KMS-11 (cell line): ENCODE results near the gene SF3B3.

Experiments used
- H2AFZ ChIP-seq: fragments of 200-600 bp; sonication (generic); 2 replicates; pipeline ENCODE4 v1.6.1; 2016; ENCODE audit warnings: antibody characterized with exemption, mixed run types, low read depth
- H3K27ac ChIP-seq: fragments of 200-600 bp; sonication (generic); 2 replicates; pipeline ENCODE4 v1.6.1; 2016; ENCODE audit warnings: mild to moderate bottlenecking, mixed run types
- H3K27me3 ChIP-seq: fragments of 200-600 bp; sonication (generic); 2 replicates; pipeline ENCODE4 v1.6.1; 2017; ENCODE audit warnings: mild to moderate bottlenecking, low read depth, mixed run types, moderate library complexity; ENCODE audit not compliant: insufficient read depth
- H3K36me3 ChIP-seq: fragments of 200-600 bp; sonication (generic); 2 replicates; pipeline ENCODE4 v1.6.1; 2017; ENCODE audit warnings: mild to moderate bottlenecking, mixed run types; ENCODE audit not compliant: insufficient read depth
- H3K4me1 ChIP-seq: fragments of 200-600 bp; sonication (generic); 2 replicates; pipeline ENCODE4 v1.6.1; 2016; ENCODE audit warnings: mild to moderate bottlenecking, low read depth, mixed run types; ENCODE audit not compliant: poor library complexity, severe bottlenecking
- H3K4me2 ChIP-seq: fragments of 200-600 bp; sonication (generic); 2 replicates; pipeline ENCODE4 v1.7.0; 2016; ENCODE audit warnings: mild to moderate bottlenecking, mixed run types
- H3K4me3 ChIP-seq: fragments of 200-600 bp; sonication (generic); IDR thresholded peaks from 2 replicates; pipeline ENCODE4 v1.6.1; 2017; ENCODE audit warnings: low read depth, low read length, mixed read lengths; ENCODE audit not compliant: insufficient read depth
- H3K79me2 ChIP-seq: fragments of 200-600 bp; sonication (generic); 2 replicates; pipeline ENCODE4 v1.6.1; 2016; ENCODE audit warnings: low read depth, mixed run types; ENCODE audit not compliant: insufficient read depth
- H3K9ac ChIP-seq: fragments of 200-600 bp; sonication (generic); 2 replicates; pipeline ENCODE4 v1.6.1; 2016; ENCODE audit warnings: mild to moderate bottlenecking, mixed run types
- H4K20me1 ChIP-seq: fragments of 200-600 bp; sonication (generic); 2 replicates; pipeline ENCODE4 v1.6.1; 2016; ENCODE audit warnings: mild to moderate bottlenecking, mixed run types; ENCODE audit not compliant: insufficient read depth
- TF ChIP-seq, protein P1 (sequence below): fragments of 200-600 bp; sonication (generic); conservative IDR thresholded peaks from 2 replicates; pipeline ENCODE4 v1.6.1; 2017; ENCODE audit warnings: low read depth, mild to moderate bottlenecking, antibody characterized with exemption, low read length, moderate library complexity, mixed read lengths

Gene SF3B3

DNA sequence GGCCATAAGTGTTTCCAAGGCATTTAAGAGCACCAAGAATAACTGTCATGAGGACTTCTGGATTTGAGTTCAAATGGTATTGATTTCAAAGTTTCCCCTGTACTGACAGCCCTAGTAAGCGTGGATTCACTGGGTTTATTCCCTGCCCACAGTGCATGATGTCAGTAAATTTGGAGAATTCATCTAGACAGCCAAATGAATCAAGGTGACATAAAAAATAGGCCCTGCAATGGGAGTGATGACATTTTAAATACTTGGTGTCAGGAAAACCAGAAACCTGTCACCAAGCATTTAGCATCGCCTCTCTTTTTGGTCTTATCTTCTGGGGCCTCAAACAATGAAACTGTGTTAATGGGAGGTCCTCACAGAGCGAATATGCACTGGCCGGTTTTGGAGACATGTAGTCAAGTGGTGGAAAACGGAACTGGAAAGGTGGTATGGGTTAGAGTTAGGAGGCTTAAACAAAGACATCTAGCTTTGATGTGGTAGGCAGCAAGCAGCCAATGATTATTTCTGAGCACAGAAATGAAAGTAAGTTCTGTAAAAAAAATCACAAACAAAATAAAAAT lies 29.3 kb upstream of the SF3B3 start:
- Histone ChIP-seq H3K27me3 (no peaks in the 10 kb centered on the region), H3K36me3 (no peaks in the 10 kb centered on the region), H2AFZ (no peak overlapping the region), H3K4me1 (peaks cover 39% of the 10 kb centered on the region), H3K4me3 (no peak overlapping the region), H3K27ac (peak overlapping the region; percentile 28; the same call in 1 of the 2 replicates), H4K20me1 (no peaks in the 10 kb centered on the region), H3K9ac (no peak overlapping the region), H3K4me2 (peak overlapping the region; percentile 24), H3K79me2 (no peaks in the 10 kb centered on the region)
- TF ChIP-seq, protein P1, sequence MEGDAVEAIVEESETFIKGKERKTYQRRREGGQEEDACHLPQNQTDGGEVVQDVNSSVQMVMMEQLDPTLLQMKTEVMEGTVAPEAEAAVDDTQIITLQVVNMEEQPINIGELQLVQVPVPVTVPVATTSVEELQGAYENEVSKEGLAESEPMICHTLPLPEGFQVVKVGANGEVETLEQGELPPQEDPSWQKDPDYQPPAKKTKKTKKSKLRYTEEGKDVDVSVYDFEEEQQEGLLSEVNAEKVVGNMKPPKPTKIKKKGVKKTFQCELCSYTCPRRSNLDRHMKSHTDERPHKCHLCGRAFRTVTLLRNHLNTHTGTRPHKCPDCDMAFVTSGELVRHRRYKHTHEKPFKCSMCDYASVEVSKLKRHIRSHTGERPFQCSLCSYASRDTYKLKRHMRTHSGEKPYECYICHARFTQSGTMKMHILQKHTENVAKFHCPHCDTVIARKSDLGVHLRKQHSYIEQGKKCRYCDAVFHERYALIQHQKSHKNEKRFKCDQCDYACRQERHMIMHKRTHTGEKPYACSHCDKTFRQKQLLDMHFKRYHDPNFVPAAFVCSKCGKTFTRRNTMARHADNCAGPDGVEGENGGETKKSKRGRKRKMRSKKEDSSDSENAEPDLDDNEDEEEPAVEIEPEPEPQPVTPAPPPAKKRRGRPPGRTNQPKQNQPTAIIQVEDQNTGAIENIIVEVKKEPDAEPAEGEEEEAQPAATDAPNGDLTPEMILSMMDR: no peak

DNA sequence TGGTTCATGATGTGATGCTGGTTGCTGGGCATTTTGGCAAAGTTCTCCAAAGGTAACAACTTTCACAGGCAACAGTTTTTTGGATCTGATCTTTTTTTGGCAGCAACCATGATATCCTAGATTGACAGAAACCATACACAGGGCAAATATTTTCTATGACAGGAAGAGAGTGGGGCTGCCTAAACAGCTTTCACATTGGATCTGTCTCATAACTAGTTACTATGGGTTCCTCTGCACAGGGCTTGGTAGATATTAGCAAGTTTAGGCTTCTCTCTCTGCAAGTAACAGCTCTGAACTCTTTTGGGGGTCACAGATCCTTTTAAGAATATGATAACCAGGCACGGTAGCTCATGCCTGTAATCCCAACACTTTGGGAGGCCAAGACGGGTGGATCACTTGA lies 28.8 kb upstream of the SF3B3 start:
- no peaks in the 10 kb centered on the region for H3K27me3 ChIP-seq
- peak overlapping the region; percentile 24 for H3K4me2 ChIP-seq
- peak overlapping the region; percentile 28; the same call in 1 of the 2 replicates for H3K27ac ChIP-seq
- no peak overlapping the region for H3K9ac ChIP-seq
- H3K79me2 ChIP-seq: no peaks in the 10 kb centered on the region
- peaks cover 39% of the 10 kb centered on the region for H3K4me1 ChIP-seq
- no peaks in the 10 kb centered on the region for H3K36me3 ChIP-seq
- TF ChIP-seq, protein P1: no peak
- H2AFZ ChIP-seq: no peak overlapping the region
- no peaks in the 10 kb centered on the region for H4K20me1 ChIP-seq
- no peak overlapping the region for H3K4me3 ChIP-seq

DNA sequence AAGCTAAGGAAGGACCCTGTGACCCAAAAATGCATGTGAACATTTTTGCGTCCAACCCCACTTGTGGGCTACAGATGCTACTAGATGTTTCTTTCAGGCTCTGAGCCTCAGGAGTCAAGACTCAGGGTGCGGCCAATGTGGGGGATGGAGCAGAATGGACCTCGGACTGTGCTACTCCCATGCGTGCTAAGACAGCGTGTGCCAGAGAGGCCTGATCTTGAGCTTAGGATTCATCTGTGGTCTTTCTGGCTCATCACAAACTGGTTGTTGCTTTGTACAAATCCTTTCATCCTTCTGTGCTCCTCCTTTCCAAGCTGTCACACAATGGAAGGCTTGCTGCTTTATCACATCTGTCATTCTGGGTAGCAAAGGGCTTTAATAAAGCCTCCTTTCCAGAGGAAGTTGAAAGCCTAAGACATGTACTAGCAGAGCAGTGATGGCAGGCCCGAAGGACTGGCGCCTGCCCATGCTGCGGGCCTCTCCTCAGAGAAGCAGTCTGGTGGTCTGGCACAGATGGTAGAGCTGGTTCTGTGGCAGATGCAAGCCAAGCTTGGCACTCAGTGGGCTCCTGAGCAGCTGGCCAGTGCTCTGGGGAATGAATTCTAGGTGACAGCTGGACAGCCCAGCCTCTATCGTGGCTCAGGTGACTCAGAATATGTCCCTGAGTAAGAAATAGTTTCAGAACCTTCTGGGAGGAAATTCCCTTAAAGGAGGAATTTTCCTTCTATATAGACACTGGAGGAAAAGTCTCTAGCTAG lies 28.0 kb upstream of the SF3B3 start:
- H2AFZ ChIP-seq: no peak overlapping the region
- H3K79me2 ChIP-seq: no peaks in the 10 kb centered on the region
- H3K27ac ChIP-seq: no peak overlapping the region; the same call in 1 of the 2 replicates
- peaks cover 39% of the 10 kb centered on the region for H3K4me1 ChIP-seq
- no peak overlapping the region for H3K4me3 ChIP-seq
- TF ChIP-seq, protein P1: no peak
- H4K20me1 ChIP-seq: no peaks in the 10 kb centered on the region
- no peaks in the 10 kb centered on the region for H3K27me3 ChIP-seq
- no peaks in the 10 kb centered on the region for H3K36me3 ChIP-seq
- peak overlapping the region; percentile 24; the same call in 1 of the 2 replicates for H3K4me2 ChIP-seq
- no peak overlapping the region for H3K9ac ChIP-seq

DNA sequence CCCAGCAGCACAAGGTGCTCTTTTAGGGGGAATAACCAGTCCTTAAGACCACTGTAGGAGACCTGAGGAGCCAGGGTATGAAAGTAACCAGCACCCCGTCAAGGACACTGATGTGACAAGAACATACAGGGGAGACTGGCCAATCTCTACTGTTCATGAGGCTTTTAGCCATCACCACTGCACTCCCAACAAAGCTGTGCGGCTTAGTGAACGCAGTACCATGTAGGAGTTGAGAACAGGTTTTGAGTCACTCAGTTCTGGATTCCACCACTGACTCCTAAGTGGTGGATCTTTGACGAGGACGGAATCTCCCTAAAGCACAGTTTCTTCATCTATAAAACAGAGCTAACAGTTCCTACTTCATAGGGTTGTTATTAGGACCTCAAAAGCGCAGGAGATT lies 27.1 kb upstream of the SF3B3 start:
- H3K4me2 ChIP-seq: no peak overlapping the region
- no peak overlapping the region for H3K4me3 ChIP-seq
- H2AFZ ChIP-seq: no peak overlapping the region
- no peak overlapping the region for H3K27ac ChIP-seq
- no peaks in the 10 kb centered on the region for H3K79me2 ChIP-seq
- peaks cover 39% of the 10 kb centered on the region for H3K4me1 ChIP-seq
- no peaks in the 10 kb centered on the region for H3K36me3 ChIP-seq
- H4K20me1 ChIP-seq: no peaks in the 10 kb centered on the region
- H3K9ac ChIP-seq: no peak overlapping the region
- TF ChIP-seq, protein P1: no peak
- H3K27me3 ChIP-seq: no peaks in the 10 kb centered on the region
